ENCODE measurements around the gene IRAK3. TPM values are rescaled to one million over a fixed set of nuclear protein-coding genes. Genes with fewer than 3 reads are reported as not detected.

Gene IRAK3
- total RNA-seq, 4 donors from 2014 or later, result 31.6 to 35.8 (median 33.2) TPM

GRCh38 chr12:66152732-66153131 lies 36.3 kb upstream of the IRAK3 start:
- no peaks in the 10 kb centered on the region for H3K9me3 ChIP-seq
- H3K4me3 ChIP-seq, result no peak overlapping the region
- 31 to 35% methylated on average over 1 of the region's 1 CpG for WGBS, 2 donors
- peak overlapping the region in 2 of 4 donors; percentile 76 to 89 for H3K27ac ChIP-seq
- peaks cover 0 to 33% (median 7%) of the 10 kb centered on the region in 4 donors for H3K4me1 ChIP-seq
- peaks cover 0 to 17% (median 0%) of the 10 kb centered on the region in 3 donors for H3K36me3 ChIP-seq
- DNase-seq (ENCODE audit: low spot score in 2 of 2), result no peak
- no peak for TF ChIP-seq CTCF (IDR thresholded peaks at IDR 0.05)
- TF ChIP-seq POLR2A (IDR thresholded peaks at IDR 0.05), result no peak
- TF ChIP-seq EP300 (IDR thresholded peaks at IDR 0.05), result no peak
- no peaks in the 10 kb centered on the region for H3K27me3 ChIP-seq

DNA sequence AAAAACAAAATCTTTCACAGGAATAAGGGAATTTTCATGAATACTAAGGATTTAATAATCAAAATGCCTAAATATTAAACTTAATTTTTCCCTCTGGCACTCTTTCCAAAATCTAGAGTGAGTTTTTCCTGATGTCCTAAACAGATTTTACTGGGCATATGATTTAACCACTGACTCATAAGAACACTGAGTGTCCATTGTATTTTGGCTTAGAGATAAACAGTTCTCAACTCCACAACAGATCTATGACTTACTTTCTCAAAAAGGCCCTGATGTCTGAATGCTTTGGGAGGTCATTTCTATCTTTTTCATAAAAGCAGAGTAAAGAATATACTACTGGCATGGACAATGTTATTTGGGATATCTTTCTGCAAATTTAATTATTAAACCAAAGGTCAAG lies 34.2 kb upstream of the IRAK3 start:
- H3K4me3 ChIP-seq, result no peak overlapping the region
- H3K27ac ChIP-seq, result peak overlapping the region in 3 of 4 donors; percentile 32 to 89 (median 76)
- peaks cover 0 to 33% (median 7%) of the 10 kb centered on the region in 4 donors for H3K4me1 ChIP-seq
- no peaks in the 10 kb centered on the region for H3K9me3 ChIP-seq
- H3K36me3 ChIP-seq, result peaks cover 0 to 13% (median 0%) of the 10 kb centered on the region in 3 donors
- DNase-seq (ENCODE audit: low spot score in 2 of 2), result no peak
- H3K27me3 ChIP-seq, result no peaks in the 10 kb centered on the region
- no peak for TF ChIP-seq CTCF (IDR thresholded peaks at IDR 0.05)
- no peak for TF ChIP-seq POLR2A (IDR thresholded peaks at IDR 0.05)
- no peak for TF ChIP-seq EP300 (IDR thresholded peaks at IDR 0.05)

- H3K27ac ChIP-seq, result peak overlapping the region in 1 of 4 donors; percentile 17
- no peaks in the 10 kb centered on the region for H3K9me3 ChIP-seq
- H3K36me3 ChIP-seq, result peaks cover 0 to 30% (median 0%) of the 10 kb centered on the region in 3 donors
- DNase-seq (ENCODE audit: low spot score in 2 of 2), result no peak
- WGBS, 2 donors, result 97 to 99% methylated on average over 2 of the region's 2 CpGs
- no peak for TF ChIP-seq EP300 (IDR thresholded peaks at IDR 0.05)
- no peak for TF ChIP-seq POLR2A (IDR thresholded peaks at IDR 0.05)
- no peak for TF ChIP-seq CTCF (IDR thresholded peaks at IDR 0.05)
- no peaks in the 10 kb centered on the region for H3K27me3 ChIP-seq
- H3K4me3 ChIP-seq, result no peak overlapping the region
- H3K4me1 ChIP-seq, result peaks cover 0 to 34% (median 7%) of the 10 kb centered on the region in 4 donors
These were observed 32.4 kb upstream of the IRAK3 start for GRCh38 chr12:66156654-66157053.

DNA sequence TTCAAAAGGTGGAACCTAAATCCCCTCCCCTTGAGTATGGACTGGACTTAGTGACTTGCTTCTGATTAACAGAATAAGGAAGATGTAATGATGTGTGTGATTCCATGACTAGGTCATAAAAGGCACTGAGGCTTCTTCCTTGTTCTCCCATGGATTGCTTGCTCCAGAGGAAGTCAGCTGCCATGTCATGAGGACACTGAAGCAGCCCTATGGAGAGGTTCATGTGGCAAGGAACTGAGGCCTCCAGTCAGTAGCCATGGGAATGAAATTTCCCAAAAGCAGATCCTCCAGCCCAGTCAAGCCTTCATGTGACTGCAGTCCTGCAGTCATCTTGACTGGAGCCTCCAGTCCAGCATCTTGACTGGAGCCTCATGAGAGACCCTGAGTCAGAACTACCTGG lies 29.9 kb upstream of the IRAK3 start:
- H3K27me3 ChIP-seq, result no peaks in the 10 kb centered on the region
- H3K36me3 ChIP-seq, result peaks cover 0 to 30% (median 0%) of the 10 kb centered on the region in 3 donors
- DNase-seq (ENCODE audit: low spot score in 2 of 2), result no peak
- H3K4me1 ChIP-seq, result peaks cover 0 to 33% (median 3%) of the 10 kb centered on the region in 4 donors
- TF ChIP-seq EP300 (IDR thresholded peaks at IDR 0.05) (no peak), POLR2A (IDR thresholded peaks at IDR 0.05) (no peak), CTCF (IDR thresholded peaks at IDR 0.05) (no peak)
- no peaks in the 10 kb centered on the region for H3K9me3 ChIP-seq
- H3K4me3 ChIP-seq, result no peak overlapping the region
- H3K27ac ChIP-seq, result no peak overlapping the region

- Histone ChIP-seq H3K4me1 (peaks cover 0 to 19% (median 0%) of the 10 kb centered on the region in 4 donors), H3K4me3 (no peak overlapping the region), H3K27me3 (no peaks in the 10 kb centered on the region), H3K9me3 (peaks cover 0 to 8% (median 0%) of the 10 kb centered on the region in 4 donors), H3K27ac (no peak overlapping the region), H3K36me3 (peaks cover 0 to 30% (median 0%) of the 10 kb centered on the region in 3 donors)
- TF ChIP-seq POLR2A (IDR thresholded peaks at IDR 0.05) (no peak), CTCF (IDR thresholded peaks at IDR 0.05) (no peak), EP300 (IDR thresholded peaks at IDR 0.05) (no peak)
- no peak for DNase-seq (ENCODE audit: low spot score in 2 of 2)
- WGBS, 2 donors, result 94 to 95% methylated on average over 28 of the region's 28 CpGs
These were observed 28.3 kb upstream of the IRAK3 start for GRCh38 chr12:66160704-66161103.
